HFF-Myc (cell line): ENCODE results near the gene PRG3.
"Not testable (repeated sequence)": the region's sequence is repeated elsewhere in the genome, so short reads cannot be mapped to it uniquely, and the experiment has no call there.

ENCODE experiments used
- DNase-seq: peaks from one replicate; pipeline ENCODE4 v3.0.0-alpha.2; 2011; ENCODE audit warnings: low read depth; ENCODE audit errors: extremely low read depth
- H3K4me3 ChIP-seq: replicated peaks from 2 replicates; pipeline ENCODE4 v1.5.1; 2011; ENCODE audit warnings: low read depth, mild to moderate bottlenecking, control low read depth, low read length
- CTCF ChIP-seq: IDR thresholded peaks from 2 replicates; pipeline ENCODE4 v1.5.1; 2012; ENCODE audit warnings: mild to moderate bottlenecking, low read depth, low read length, control low read depth; ENCODE audit errors: missing control alignments

The PRG3 gene

DNA sequence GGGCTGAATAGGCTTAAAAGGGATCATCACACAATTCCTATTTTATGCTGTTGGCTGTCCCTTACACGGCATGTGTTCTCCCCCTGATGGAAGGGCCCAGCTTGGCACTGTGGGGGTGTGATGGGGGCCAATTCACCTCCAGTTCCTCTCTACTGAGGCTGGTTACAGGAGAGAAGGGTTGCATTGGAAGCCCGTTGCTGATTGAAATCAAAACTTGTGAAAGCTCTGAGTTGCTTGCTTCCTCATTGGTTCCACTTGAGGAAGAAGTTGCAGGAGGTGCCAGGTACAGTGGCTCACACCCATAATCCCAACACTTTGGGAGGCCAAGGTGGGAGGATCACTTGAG lies 22.8 kb upstream of the PRG3 start:
- no peak overlapping the region for H3K4me3 ChIP-seq
- no peak for TF ChIP-seq CTCF
- DNase-seq = no peak

GRCh38 chr11:57403003-57403801 lies 22.3 kb upstream of the PRG3 start:
- not testable (repeated sequence) for H3K4me3 ChIP-seq, DNase-seq

DNA sequence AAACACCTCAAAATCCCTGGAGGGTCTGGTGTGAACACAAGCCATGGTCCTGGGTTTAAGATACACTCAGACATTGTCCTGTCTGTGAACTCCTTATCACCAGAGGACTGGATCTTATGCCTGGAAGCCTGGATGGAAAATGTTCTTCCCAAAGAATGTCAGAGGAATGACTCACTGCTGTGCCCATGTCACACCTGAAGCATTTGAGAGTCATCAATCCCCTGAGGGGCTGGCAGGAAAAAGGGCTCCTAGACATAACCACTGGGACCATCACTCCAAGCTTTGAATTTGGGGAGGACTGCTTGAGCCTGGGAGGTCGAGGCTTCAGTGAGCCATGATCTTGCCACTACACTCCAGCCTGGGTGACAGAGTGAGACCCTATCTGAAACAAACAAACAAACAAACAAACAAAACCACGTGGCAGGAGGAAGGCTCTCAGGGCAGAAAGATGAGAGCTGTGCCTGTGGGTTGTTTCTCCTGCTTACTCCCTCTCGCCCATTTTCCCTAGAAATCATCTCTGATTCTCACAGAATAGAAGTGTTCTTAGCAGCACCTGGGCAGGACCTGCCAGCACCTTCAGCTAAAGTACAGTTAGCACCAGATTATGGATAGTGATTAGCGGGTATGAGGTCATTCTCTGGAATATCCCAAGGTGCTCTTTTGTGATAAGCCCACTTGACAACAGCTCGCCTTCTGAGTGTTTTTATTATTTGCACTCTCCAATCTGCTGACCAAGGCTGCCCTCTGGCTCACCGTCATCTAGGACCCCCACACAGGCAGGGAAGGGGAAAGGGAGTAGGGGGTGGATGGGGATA lies 21.4 kb upstream of the PRG3 start:
- H3K4me3 ChIP-seq = no peak overlapping the region
- no peak for TF ChIP-seq CTCF
- DNase-seq = no peak

- no peak for DNase-seq
- TF ChIP-seq CTCF = no peak
- no peak overlapping the region for H3K4me3 ChIP-seq
Observed at GRCh38 chr11:57399972-57400578, 19.1 kb upstream of the PRG3 start.

DNA sequence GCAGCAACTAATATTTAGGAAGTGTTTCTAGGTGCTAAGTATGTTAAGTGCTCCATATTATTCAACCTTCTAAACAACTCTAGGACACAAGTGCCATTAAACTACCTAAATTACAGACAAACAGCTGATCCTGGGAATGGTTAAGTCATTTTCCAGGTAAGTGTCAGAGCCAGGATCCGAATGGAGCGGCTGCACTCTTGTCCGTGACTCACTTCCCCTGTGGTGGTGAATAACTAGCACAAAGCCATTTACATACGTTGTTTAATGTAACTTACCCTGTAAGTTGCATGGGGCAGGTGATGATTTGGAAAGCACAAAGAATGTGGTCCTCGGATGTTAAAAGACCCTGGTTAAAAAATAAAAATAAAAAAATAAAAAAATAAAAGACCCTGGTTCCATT lies 18.3 kb upstream of the PRG3 start:
- no peak overlapping the region for H3K4me3 ChIP-seq
- no peak for DNase-seq
- no peak for TF ChIP-seq CTCF

DNA sequence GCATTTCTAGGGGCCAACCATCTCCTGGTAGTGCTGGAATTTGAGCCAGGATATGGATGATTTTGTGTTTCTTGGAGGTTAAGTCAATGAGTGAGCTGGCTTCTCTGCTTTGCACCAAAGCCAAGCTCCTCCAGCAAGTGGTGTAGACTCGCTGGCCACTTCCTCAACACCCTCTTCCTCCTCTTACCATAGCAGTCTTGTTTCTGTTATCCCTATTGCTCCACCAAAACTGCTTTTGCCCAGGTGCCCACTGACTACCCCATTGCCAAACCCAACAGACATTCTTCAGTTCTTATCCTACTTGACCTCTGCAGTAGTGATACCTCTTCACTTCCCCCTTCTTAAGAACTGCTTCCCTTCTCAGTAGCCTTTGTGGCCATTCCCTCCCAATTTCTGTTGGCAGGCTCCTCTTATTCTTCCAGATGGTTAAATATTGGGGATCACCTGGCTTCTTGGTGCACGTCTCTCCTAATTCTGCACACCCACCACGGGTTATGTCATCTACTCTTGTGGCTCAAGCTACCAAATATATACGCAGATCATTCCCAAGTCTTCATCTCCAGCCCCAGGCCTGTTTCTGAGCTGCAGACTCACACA lies 16.5 kb upstream of the PRG3 start:
- TF ChIP-seq CTCF = no peak
- no peak overlapping the region for H3K4me3 ChIP-seq
- DNase-seq = no peak

DNA sequence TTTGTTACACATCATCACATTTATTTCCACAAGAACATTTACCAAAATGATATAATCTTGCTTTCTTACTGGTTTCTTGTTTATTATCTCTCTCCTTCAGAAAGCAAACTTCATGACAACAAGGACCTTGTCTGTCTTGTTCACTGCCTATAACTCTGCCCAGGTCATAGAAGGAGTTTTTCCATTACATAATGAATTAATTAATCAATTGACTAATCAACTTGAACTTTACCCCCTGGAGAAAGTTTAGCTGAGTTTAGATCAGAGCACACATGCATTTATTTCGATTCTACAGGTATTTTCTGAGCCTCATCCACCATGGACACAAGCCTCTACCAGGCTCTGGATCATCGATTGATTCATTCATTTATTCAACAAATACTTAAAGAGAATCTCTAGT lies 15.8 kb upstream of the PRG3 start:
- no peak for DNase-seq
- H3K4me3 ChIP-seq = no peak overlapping the region
- TF ChIP-seq CTCF = no peak
